Left kidney (tissue), 8 donors: ENCODE data around the gene KBTBD7. TPM values are rescaled to one million over a fixed set of nuclear protein-coding genes. Genes with fewer than 3 reads are reported as not detected.
A peak's percentile ranks its signal among the peaks of the same experiment; 100 is the strongest.

Experiments
- DNase-seq: peaks from one replicate; pipeline ENCODE4 v3.0.0-alpha.2; 2013
- long read RNA-seq, 8 donors: transcript quantifications; one replicate each; lab custom pipeline, GENCODE V29; 2026
- polyA plus RNA-seq: library from polyadenylated mRNA; unstranded; fragments of 120-200 nt; gene quantifications from one replicate; pipeline ENCODE4 v1.2.1, GENCODE V29; 2013; ENCODE audit not compliant: insufficient read length

The KBTBD7 gene, protein sequence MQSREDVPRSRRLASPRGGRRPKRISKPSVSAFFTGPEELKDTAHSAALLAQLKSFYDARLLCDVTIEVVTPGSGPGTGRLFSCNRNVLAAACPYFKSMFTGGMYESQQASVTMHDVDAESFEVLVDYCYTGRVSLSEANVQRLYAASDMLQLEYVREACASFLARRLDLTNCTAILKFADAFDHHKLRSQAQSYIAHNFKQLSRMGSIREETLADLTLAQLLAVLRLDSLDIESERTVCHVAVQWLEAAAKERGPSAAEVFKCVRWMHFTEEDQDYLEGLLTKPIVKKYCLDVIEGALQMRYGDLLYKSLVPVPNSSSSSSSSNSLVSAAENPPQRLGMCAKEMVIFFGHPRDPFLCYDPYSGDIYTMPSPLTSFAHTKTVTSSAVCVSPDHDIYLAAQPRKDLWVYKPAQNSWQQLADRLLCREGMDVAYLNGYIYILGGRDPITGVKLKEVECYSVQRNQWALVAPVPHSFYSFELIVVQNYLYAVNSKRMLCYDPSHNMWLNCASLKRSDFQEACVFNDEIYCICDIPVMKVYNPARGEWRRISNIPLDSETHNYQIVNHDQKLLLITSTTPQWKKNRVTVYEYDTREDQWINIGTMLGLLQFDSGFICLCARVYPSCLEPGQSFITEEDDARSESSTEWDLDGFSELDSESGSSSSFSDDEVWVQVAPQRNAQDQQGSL
- 19.5 TPM for polyA plus RNA-seq
- long read RNA-seq, donor 1, full-length matches to known transcripts, result 21 of 21 reads
- long read RNA-seq, donor 1, partial matches to known transcripts, result 0 of 21 reads
- long read RNA-seq, donor 1, other reads (novel, unspliced or antisense), result 0 of 21 reads
- long read RNA-seq, donor 2, full-length matches to known transcripts, result 26 of 26 reads
- long read RNA-seq, donor 2, partial matches to known transcripts, result 0 of 26 reads
- long read RNA-seq, donor 2, other reads (novel, unspliced or antisense), result 0 of 26 reads
- long read RNA-seq, donor 3, full-length matches to known transcripts, result 18 of 18 reads
- long read RNA-seq, donor 3, partial matches to known transcripts, result 0 of 18 reads
- long read RNA-seq, donor 3, other reads (novel, unspliced or antisense), result 0 of 18 reads
- long read RNA-seq, donor 4, full-length matches to known transcripts, result 5 of 5 reads
- long read RNA-seq, donor 4, partial matches to known transcripts, result 0 of 5 reads
- long read RNA-seq, donor 4, other reads (novel, unspliced or antisense), result 0 of 5 reads
- long read RNA-seq, donor 5, full-length matches to known transcripts, result 16 of 16 reads
- long read RNA-seq, donor 5, partial matches to known transcripts, result 0 of 16 reads
- long read RNA-seq, donor 5, other reads (novel, unspliced or antisense), result 0 of 16 reads
- long read RNA-seq, donor 6, full-length matches to known transcripts, result 27 of 27 reads
- long read RNA-seq, donor 6, partial matches to known transcripts, result 0 of 27 reads
- long read RNA-seq, donor 6, other reads (novel, unspliced or antisense), result 0 of 27 reads
- long read RNA-seq, donor 7, full-length matches to known transcripts, result 33 of 33 reads
- long read RNA-seq, donor 7, partial matches to known transcripts, result 0 of 33 reads
- long read RNA-seq, donor 7, other reads (novel, unspliced or antisense), result 0 of 33 reads
- long read RNA-seq, donor 8, full-length matches to known transcripts, result 14 of 14 reads
- long read RNA-seq, donor 8, partial matches to known transcripts, result 0 of 14 reads
- long read RNA-seq, donor 8, other reads (novel, unspliced or antisense), result 0 of 14 reads

DNA sequence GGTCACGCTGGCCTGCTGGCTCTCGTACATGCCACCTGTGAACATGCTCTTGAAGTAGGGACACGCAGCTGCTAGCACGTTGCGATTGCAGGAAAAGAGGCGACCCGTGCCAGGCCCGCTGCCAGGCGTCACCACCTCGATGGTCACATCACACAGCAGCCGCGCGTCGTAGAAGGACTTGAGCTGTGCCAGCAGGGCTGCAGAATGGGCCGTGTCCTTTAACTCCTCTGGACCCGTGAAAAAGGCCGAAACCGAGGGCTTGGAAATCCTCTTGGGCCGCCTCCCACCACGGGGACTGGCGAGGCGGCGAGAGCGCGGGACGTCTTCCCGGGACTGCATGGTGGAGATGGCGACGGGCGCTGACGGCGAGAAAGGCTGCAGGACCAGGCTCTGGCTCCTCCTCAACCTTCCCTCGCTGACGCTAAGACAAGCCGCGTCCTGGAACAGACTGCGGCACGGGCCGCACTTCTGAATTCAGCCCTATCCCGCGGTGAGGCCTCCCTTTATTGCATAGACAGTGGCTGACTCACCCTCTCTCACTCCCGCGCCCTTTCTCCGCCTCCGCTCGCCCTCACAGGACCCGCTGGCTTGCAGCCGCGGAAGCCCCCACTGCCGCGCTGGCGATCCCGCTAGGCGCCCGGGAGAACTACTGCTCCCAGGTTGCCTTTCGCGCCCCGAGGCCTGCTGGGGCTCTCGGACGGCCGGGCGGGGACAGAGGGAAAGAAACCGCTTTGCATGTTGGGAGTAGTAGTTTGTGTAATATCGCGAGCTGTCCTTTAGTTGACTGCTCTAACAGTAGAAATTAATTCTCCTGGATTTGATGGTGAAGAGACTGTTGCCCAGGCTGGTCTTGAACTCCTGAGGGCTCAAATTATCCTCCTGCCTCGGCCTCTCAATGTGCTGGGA lies at the start of gene KBTBD7:
Gene KBTBD7, minus strand, starts transcription at position 651 of the 906 bp plus-strand sequence. Its CDS starts 312 bp downstream, at position 339.
- DNase-seq, result peak; percentile 89

DNA sequence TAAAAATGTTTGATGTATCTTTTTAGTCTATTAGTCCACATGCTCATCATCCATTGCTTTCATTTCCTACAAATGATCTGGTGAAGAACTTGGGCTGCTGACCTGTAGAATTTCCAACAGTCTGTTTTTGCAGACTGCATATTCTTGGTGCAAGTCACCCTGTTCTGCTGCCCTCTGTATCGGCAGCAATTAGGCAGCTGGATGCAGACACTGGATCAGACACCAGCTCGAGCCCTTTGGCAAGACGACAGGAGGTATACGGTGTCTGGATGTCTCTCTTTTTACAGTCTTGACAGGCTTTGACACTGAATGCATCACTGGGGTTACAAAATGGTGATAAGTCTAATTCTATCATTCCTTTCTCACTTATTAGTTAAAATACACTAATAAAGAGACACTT lies 47.3 kb upstream of the KBTBD7 start:
- DNase-seq, result no peak

DNA sequence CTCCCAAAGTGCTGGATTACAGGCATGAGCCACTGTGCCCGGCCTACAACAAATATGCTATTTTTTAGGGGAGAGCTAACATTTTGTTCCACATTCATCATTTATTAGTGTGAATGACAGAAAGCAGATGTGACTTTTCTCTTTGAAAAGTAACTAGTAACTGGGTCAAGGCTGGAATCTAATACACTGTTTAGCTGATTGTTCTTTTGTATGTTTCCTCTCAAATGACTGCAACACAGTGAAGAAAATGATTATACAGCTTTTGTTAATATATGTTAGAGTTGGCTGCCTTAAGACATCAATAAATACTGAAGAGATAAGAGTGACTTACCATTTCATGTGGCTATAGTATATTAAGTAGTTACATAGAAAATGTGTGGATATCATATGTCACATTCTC lies 42.0 kb upstream of the KBTBD7 start:
- DNase-seq, result no peak

DNA sequence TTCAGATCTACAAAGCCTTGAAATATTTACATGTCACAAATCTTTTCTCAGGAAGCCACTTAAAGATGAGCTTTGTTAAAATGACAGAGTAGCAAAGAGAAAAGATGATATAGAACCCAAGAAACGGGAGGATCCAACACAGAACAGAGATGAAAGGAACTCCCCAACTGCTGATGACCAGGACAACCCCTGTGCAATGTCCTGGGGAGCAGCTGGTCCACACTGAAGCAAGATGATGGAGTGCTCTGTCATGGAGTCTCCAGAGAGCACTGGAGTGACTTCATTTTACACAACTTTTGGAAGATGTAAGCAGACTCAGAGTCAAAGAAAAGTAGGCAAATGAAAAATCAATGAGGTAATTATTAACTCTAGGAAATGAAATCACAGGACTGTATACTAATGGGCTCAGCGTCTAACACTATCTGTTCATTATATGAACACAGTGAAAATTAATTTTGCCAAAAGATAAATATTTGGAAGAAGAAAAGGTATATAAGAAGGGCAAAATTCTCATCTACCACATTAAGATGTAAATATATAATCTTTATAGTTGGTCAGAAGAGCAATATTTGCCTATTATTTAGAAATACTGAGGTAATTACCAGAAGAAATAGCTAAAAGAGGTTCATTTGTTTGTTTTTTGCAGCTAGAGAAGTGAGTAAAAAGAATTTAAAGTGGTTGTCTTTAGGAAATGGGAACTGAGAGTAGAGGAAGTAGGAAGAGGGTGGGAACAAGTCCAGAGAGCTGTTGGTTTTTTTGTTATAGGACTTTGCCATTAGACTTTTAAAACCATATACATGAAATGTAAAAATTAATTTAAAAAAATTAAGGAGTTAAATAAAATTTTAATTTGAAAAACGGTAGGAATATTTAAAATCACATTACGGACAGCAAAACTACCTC lies 38.5 kb upstream of the KBTBD7 start:
- DNase-seq, result no peak

DNA sequence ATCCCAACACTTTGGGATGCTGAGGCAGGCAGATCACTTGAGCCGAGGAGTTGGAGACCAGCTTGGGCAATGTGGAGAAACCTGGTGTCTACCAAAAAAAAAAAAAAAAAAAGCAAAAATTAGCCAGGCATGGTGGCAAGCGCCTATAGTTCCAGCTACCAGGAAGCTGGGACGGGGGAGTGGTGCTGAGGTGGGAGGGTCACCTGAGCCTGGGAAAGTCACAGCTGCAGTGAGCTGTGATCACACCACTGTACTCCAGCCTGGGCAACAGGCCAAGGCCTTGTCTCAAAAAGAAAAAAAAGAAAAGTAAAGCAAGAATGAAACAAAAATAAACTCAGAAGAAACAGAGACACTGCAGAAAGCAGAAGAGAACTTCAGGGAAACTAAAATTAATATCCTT lies 37.4 kb upstream of the KBTBD7 start:
- DNase-seq, result peak; percentile 19

DNA sequence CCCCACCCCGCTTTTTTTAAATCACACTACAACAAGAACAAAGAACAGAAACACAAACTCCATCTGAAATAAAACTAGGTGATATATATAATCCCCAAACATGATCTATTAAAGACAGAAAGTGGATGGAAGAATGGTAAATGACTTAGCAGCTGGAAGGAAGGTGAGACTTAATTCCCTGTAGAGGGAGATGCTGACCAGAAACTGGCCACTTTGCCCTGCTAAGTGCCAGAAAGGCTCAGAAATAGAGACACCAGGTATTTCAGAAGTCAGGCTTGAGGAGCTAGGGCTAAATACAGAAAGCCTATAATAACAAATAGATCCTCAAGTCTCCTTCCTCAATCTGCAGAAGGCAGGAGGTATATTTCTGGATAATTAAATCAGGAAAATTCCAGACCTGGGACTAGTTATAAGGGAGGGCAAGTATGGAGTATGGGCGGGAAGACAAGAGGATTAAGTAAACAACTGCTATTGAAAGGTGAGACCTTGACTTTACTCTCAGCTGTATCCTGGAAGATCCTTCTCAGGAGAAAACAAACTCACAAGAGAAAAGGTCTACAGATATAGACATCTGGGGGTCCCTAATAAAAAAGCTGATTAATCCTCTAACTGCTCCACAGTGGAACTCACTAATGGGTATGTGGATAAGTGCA lies 36.8 kb upstream of the KBTBD7 start:
- DNase-seq, result no peak

DNA sequence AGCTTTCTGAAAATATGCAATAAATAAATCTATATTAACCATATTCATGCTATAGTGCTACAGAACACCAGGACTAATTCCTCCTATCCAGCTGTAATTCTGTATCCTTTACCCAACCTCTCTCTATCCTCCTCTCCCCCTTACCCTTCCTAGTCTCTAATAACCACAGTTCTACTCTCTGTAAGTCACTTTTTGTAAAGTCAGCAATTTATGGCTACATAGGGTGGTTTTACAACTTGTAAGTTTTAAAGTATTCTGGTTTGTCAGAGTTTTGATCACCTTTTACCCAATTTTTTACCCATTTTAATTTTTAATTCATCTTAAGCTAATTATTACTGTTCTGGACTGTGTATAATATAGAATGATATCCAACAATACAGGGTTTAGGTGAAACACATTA lies 35.0 kb upstream of the KBTBD7 start:
- DNase-seq, result no peak

DNA sequence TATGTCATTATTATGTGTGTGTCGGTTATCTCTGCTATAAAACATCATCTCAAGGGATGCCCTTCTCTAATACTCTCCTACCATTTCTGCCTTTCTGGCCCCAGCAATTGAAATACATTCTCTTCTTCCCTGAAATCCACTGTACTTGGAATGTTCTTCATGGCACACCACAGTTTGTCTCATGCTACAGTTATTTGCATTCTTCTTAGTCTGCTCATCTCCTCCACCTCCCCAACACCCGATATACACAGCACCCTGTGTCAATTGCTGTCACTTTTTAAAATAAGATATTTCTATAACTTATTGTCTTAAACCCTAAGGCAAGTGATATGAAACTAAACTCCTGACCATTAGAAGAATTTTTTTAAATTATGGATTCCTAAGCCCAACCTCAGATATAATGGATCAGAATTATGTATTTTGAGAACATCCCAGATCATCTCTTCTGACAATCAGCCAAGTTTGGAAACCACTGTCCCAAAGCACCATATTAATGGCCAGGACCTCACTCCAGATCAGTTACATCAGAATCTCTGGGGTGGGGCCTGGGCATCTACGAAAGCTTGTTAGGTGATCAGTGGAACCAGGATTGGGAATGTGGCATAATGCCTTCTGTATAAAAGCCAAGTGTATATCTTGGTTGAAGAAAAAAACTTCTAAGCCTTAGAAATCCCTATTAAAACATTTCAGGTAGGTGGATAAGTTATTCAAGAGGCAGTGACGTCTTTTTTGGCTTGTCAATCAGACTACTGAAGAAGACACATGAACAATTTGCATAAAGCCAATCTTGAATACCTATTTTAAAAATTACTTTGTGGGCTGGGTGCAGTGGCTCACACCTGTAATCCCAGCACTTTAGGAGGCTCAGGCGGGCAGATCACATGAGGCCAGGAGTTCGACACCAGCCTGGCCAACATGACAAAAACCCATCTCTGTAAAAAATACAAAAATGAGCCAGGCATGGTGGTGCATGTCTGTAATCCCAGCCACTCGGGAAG lies 30.0 kb upstream of the KBTBD7 start:
- DNase-seq, result no peak

DNA sequence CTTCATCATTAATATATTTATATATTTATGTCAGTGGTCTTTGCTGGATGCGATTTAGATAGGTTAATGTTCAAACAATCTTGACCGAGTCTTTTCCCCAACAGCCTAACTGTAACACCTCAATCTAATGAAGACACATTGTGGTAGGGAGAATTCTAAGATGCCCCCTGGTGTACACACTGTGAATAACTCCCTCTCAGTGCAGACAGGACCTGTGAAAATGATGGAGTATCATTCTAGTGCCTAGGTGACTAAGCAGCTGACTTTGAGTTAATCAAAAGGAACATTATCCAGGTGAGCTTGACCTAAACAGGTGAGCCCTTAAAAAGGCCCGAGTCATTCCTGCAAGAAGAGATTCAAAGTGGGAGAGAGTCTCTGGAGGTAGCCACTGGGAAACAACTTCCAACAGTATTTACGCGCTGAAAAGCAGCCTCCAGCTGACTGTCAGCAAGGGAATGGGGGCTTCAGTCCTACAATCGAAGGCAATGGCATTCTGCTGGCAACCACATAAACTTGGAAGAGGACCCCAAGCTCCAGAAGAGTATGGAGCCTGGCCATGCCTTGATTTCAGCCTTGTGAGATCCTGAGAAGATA lies 28.0 kb upstream of the KBTBD7 start:
- DNase-seq, result peak; percentile 44

DNA sequence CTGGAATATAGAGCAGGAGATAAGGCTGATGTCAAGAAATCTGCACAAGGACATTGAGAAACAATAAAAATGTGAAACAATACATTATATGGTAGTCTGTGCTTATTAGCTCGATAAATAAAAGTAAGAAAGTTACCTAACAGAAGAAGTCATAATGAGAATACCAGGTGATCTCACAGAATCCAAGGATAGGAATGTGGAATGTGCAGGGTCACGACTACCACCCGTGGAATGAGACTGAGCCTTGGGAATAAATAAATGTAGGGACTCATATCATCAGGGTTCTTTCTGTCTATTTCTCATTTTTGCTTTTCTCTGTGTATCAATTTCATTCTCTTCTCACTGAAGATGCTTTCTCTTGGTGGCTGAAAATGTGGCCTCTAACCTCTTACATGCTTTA lies 26.0 kb upstream of the KBTBD7 start:
- DNase-seq, result no peak

DNA sequence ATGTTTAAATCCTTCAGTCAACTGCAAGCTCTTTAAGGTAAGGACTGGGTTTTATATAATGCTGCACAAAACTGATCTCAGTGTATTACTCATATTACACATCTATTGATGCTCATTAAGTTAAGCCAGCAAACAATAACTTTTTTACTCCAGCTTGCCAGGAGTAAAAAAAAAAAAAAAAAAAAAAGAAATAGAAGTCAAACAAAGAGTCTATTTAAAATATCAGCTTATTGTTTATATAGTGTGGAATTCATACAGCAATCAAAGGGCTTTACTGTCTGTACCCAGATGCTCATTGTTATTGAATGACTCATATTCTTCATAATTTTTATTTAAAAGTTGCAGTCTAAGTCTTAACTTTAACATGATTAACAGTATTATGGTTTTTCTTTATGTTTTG lies 21.8 kb upstream of the KBTBD7 start:
- DNase-seq, result no peak

DNA sequence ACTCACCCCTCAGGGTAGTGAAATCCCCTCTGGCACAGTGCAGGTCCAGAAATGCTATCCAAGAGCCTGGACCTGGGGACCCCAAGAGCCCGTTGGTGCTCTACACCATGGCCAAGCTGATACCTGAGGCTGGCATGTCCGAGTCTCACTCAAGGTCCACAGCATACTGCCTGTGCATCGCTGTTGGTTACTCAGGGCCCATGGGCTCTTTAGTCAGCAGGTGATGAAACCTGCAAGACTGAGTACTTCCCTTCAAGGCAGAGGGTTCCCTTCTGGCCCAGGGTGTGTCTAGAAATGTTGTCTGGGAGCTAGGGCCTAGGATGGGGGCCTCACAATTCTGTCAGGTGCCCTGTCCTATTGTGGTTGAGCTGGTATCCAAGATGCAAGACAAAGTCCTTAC lies 19.6 kb upstream of the KBTBD7 start:
- DNase-seq, result no peak

DNA sequence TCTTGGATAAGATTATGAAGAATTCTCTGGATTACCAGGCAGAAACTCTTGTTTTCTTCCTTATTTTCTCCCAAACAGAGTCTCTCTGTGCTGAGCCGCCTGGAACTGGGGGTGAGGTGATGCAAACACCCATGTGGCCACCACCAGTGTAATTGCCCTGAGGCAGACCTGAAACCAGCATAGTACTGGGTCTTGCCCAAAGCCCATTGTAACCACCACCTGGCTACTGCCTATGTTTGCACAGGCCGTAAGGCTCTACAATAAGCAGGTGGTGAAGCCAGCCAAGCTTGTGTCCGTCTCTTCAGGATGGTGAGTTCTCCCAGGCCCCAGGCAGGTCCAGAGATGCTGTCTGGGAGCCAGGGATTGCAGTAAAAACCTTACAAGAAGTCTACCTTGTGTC lies 18.9 kb upstream of the KBTBD7 start:
- no peak for DNase-seq

DNA sequence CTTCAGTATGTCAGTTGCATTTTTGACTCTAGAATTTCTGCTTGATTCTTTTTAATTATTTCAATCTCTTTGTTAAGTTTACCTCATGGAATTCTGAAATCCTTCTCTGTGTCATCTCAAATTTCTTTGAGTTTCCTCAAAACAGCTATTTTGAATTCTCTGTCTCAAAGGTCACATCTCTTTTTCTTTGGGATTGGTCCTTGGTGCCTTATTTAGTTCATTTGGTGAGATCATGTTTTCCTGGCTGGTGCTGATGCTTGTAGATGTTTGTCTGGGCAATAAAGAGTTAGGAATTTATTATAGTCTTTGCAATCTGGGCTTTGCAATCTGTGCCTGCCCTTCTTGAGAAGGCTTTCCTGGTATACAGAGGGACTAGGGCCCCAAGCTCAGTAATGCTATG lies 18.5 kb upstream of the KBTBD7 start:
- no peak for DNase-seq

DNA sequence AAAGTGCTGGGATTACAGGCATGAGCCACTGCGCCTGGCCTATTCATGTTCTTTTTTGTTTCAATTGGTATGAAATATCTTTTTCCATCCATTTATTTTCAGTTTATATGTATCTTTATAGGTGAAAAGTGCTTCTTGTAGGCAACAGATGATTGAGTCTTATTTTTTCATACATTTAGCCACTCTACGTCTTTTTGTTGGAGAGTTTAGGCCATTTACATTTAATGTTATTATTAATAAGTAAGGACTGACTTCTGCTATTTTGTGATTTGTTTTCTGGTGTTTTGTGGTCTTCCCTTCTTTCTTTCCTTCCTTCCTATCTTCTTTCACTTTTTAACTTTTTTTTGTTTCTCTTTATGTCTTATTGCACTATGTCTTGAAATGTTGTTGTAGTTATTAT lies 16.7 kb upstream of the KBTBD7 start:
- no peak for DNase-seq

DNA sequence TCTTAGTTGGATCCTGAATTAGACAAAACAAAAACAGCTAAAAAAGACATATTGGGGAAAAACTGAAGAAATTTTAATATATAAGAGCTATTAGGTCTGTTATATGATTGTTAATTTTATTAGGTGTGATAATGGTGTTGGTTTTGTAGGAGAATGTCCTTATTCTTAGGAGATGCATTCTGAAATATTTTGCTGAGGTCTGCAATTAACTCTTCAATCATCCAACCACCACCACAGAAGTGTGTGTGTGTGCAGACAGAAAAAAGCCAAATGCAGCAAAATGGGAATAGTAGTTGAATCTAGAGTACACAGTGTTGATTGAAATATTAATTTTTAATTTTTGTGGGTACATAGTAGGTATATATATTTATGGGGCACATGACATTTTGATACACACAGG lies 12.1 kb upstream of the KBTBD7 start:
- DNase-seq, result no peak

DNA sequence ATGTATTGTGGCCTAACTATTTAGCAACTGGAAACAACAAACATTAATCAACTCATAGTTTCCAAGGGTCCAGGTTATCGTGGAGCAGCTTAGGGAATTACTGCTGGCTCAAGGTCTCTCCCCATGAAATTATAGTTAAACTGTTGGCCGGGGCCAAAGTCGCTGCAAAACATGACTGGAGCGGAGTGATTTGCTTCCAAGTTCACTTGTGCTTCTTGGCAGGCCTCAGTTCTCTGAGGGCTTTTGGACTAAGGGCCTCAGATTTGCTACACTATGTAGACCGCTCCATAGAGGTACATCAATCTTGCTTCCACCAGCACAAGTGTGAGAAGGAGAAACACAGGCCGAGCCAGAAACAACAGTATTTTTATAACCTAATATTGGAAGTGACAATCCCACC lies 9.4 kb upstream of the KBTBD7 start:
- DNase-seq, result peak; percentile 32
